Right cardiac atrium (tissue), 5 donors: ENCODE data around the gene ADAMTSL5. TPM values are rescaled to one million over a fixed set of nuclear protein-coding genes. Genes with fewer than 3 reads are reported as not detected.
A peak's percentile ranks its signal among the peaks of the same experiment; 100 is the strongest.

ENCODE experiments used
- ATAC-seq, 2 donors: fragments of 200-7000 bp; cut with Tn5 transposase; one replicate each; pipeline versions ENCODE4 v1.8.0 to v1.9.1; 2020; ENCODE audit warnings: moderate library complexity in 2 of 2, mild to moderate bottlenecking in 1 of 2
- DNase-seq, 3 donors: peaks; one replicate each; pipeline ENCODE4 v3.0.0-alpha.2; 2020
- H3K27ac ChIP-seq: one replicate; pipeline ENCODE4 v1.5.1; 2013; ENCODE audit warnings: mild to moderate bottlenecking, low read length, control low read depth, moderate library complexity
- H3K27me3 ChIP-seq: one replicate; pipeline ENCODE4 v1.6.1; 2013; ENCODE audit not compliant: control insufficient read depth, insufficient read depth
- H3K4me1 ChIP-seq: one replicate; pipeline ENCODE4 v1.6.1; 2013; ENCODE audit warnings: low read length; ENCODE audit not compliant: control insufficient read depth, insufficient read depth
- H3K4me3 ChIP-seq: one replicate; pipeline ENCODE4 v1.5.1; 2013; ENCODE audit warnings: low read length, control low read depth
- H3K9me3 ChIP-seq: one replicate; pipeline ENCODE4 v1.6.1; 2013; ENCODE audit warnings: low read length; ENCODE audit not compliant: control insufficient read depth
- WGBS: extraction: QIAGEN DNeasy Blood & Tissue Kit; methylation state at CpG from one replicate; pipeline ENCODE4 v1.1.7; 2013; 5-methylcytosine and 5-hydroxymethylcytosine counted together
- intact Hi-C, 4 donors: fragments of 100-400 bp; cut with DNase I; formaldehyde crosslinking; loops; one replicate each; pipeline versions ENCODE4 v1.11.0 to v1.14.0; 2022 to 2023
- polyA plus RNA-seq: library from polyadenylated mRNA; stranded (reverse); fragments of 200-250 nt; gene quantifications from one replicate; pipeline ENCODE4 v1.2.3, GENCODE V29; 2013
- total RNA-seq, 4 donors: library from RNA; stranded (reverse); fragmentation: NEBNext Ultra II Directional; extraction: Animal tissue kit (Norgen Biotek cat#: 25700); gene quantifications; one replicate each; pipeline ENCODE4 v1.2.1, GENCODE V29; 2021
- donor health status: healthy with polysubstance abuse.
- donor health status: DM: no; HTN: yes; CAD: no.
- donor health status: DM: no; HTN: no; CAD: no.
- donor health status: DM: no; HTN: yes; CAD: no; lungs with severe emphysema.
- donor health status: DM: yes; HTN: yes; CAD: no.

ADAMTSL5 gene
- total and polyA plus RNA-seq, 5 donors = 10.9 to 23.7 (median 19.1) TPM

DNA sequence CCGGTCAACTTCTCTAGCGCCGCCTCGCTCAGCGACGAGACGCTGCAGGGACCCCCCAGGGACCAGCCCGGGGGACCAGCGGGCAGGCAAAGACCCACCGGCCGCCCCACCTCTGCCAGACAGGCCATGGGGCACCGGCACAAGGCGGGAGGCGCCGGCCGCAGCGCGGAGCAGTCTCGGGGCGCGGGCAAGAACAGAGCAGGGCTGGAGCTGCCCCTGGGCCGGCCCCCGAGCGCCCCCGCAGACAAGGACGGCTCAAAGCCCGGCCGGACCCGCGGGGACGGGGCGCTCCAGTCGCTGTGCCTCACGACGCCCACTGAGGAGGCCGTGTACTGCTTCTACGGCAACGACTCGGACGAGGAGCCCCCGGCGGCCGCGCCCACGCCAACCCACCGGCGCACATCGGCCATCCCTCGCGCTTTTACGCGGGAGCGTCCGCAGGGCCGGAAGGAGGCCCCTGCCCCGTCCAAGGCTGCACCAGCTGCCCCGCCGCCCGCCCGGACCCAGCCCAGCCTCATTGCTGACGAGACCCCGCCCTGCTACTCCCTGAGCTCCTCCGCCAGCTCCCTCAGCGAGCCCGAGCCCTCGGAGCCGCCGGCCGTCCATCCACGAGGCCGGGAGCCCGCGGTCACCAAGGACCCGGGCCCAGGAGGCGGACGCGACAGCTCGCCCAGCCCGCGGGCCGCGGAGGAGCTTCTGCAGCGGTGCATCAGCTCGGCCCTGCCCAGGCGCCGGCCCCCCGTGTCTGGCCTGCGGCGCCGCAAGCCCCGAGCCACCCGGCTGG, 45.1 kb downstream of the ADAMTSL5 start:
- H3K4me3 ChIP-seq = peak overlapping the region; percentile 3
- peak; percentile 15 to 66 (median 46) for DNase-seq
- H3K4me1 ChIP-seq = peaks cover 10% of the 10 kb centered on the region
- WGBS = 5% methylated on average over 92 of the region's 92 CpGs
- ATAC-seq = no peak
- intact Hi-C loops = no loop called here
- no peaks in the 10 kb centered on the region for H3K9me3 ChIP-seq
- H3K27me3 ChIP-seq = no peaks in the 10 kb centered on the region
- no peak overlapping the region for H3K27ac ChIP-seq

- no peak for ATAC-seq
- WGBS = 12% methylated on average over 36 of the region's 36 CpGs
- peak overlapping the region; percentile 3 for H3K4me3 ChIP-seq
Measured at GRCh38 chr19:1467215-1467489, 45.7 kb downstream of the ADAMTSL5 start.

DNA sequence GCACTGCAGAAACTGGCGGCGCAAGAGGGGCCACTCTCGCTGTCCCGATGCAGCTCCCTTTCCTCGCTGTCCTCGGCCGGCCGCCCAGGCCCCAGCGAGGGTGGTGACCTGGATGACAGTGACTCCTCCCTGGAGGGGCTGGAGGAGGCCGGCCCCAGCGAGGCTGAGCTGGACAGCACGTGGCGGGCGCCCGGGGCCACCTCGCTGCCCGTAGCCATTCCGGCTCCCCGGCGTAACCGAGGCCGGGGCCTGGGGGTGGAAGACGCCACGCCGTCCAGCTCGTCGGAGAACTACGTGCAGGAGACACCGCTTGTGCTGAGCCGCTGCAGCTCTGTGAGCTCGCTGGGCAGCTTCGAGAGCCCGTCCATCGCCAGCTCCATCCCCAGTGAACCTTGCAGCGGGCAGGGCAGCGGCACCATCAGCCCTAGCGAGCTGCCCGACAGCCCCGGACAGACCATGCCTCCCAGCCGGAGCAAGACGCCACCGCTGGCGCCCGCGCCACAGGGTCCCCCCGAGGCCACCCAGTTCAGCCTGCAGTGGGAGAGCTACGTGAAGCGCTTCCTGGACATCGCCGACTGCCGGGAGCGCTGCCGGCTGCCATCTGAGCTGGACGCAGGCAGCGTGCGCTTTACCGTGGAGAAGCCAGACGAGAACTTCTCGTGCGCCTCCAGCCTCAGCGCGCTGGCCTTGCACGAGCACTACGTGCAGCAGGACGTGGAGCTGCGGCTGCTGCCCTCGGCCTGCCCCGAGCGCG, 46.2 kb downstream of the ADAMTSL5 start:
- Histone ChIP-seq H3K27ac (no peak overlapping the region), H3K4me3 (no peak overlapping the region), H3K27me3 (no peaks in the 10 kb centered on the region), H3K4me1 (peaks cover 10% of the 10 kb centered on the region), H3K9me3 (no peaks in the 10 kb centered on the region)
- ATAC-seq (no peak), DNase-seq (peak in 2 of 3 donors; percentile 47 to 55)
- 37% methylated on average over 70 of the region's 70 CpGs for WGBS
- intact Hi-C loops = no loop called here

More at GRCh38 chr19:1467215-1467489, 45.7 kb downstream of the ADAMTSL5 start:
- no peaks in the 10 kb centered on the region for H3K27me3 ChIP-seq
- H3K4me1 ChIP-seq = peaks cover 10% of the 10 kb centered on the region
- H3K27ac ChIP-seq = no peak overlapping the region
- DNase-seq = peak in 1 of 3 donors; percentile 40
- no peaks in the 10 kb centered on the region for H3K9me3 ChIP-seq
- intact Hi-C loops = no loop called here

DNA sequence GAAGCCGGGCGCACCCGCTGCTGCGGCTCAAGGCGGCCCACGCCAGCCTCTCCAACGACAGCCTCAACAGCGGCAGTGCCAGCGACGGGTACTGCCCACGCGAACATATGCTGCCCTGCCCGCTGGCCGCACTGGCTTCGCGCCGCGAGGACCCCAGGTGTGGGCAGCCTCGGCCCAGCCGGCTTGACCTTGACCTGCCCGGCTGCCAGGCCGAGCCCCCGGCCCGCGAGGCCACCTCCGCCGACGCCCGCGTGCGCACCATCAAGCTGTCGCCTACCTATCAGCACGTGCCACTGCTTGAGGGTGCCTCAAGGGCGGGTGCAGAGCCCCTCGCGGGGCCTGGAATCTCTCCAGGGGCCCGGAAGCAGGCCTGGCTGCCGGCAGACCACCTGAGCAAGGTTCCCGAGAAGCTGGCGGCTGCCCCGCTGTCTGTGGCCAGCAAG, 46.8 kb downstream of the ADAMTSL5 start:
- ATAC-seq (no peak), DNase-seq (peak in 1 of 3 donors; percentile 58)
- Histone ChIP-seq H3K27ac (no peak overlapping the region), H3K27me3 (no peaks in the 10 kb centered on the region), H3K4me3 (no peak overlapping the region), H3K4me1 (peaks cover 10% of the 10 kb centered on the region), H3K9me3 (no peaks in the 10 kb centered on the region)
- intact Hi-C loops = no loop called here
- WGBS = 58% methylated on average over 41 of the region's 41 CpGs

GRCh38 chr19:1465191-1466016, 47.4 kb downstream of the ADAMTSL5 start:
- peak; percentile 10 to 50 for ATAC-seq
- intact Hi-C loops = no loop called here

DNA sequence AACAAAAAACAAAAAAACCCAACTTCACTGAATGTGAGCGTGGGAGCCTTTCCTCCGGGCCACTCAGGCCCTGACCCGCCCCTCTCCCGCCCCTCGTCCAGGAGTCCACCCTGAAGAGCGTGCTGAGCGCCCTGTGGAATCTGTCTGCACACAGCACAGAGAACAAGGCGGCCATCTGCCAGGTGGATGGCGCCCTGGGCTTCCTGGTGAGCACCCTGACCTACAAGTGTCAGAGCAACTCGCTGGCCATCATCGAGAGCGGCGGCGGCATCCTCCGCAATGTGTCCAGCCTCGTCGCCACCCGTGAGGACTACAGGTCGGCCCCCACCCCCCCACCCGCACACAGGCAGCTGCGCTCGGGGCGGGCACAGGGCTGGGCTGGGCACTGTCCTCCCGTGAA, 51.0 kb downstream of the ADAMTSL5 start:
- H3K27ac ChIP-seq = no peak overlapping the region
- H3K9me3 ChIP-seq = no peaks in the 10 kb centered on the region
- WGBS = 93% methylated on average over 24 of the region's 24 CpGs
- H3K27me3 ChIP-seq = no peaks in the 10 kb centered on the region
- H3K4me3 ChIP-seq = no peak overlapping the region
- no peak for ATAC-seq
- intact Hi-C loops = no loop called here
- H3K4me1 ChIP-seq = peaks cover 4% of the 10 kb centered on the region
- DNase-seq = no peak

More at GRCh38 chr19:1465191-1466016, 47.4 kb downstream of the ADAMTSL5 start:
- peaks cover 10% of the 10 kb centered on the region for H3K4me1 ChIP-seq
- H3K27ac ChIP-seq = no peak overlapping the region
- H3K9me3 ChIP-seq = no peaks in the 10 kb centered on the region
- no peak overlapping the region for H3K4me3 ChIP-seq
- H3K27me3 ChIP-seq = no peaks in the 10 kb centered on the region
- WGBS = 46% methylated on average over 83 of the region's 83 CpGs
- DNase-seq = peak; percentile 12 to 74 (median 73)

- H3K4me3 ChIP-seq = no peak overlapping the region
- no peak overlapping the region for H3K27ac ChIP-seq
- peak in 2 of 3 donors; percentile 44 to 58 for DNase-seq
- intact Hi-C loops = no loop called here
- no peaks in the 10 kb centered on the region for H3K9me3 ChIP-seq
- WGBS = 95% methylated on average over 36 of the region's 36 CpGs
- H3K4me1 ChIP-seq = no peaks in the 10 kb centered on the region
- no peaks in the 10 kb centered on the region for H3K27me3 ChIP-seq
- ATAC-seq = peak in 1 of 2 donors; percentile 13
Measured at GRCh38 chr19:1460033-1460995, 52.5 kb downstream of the ADAMTSL5 start.

- 73% methylated on average over 9 of the region's 9 CpGs for WGBS
- Histone ChIP-seq H3K27ac (no peak overlapping the region), H3K27me3 (no peaks in the 10 kb centered on the region), H3K9me3 (no peaks in the 10 kb centered on the region), H3K4me1 (no peaks in the 10 kb centered on the region), H3K4me3 (no peak overlapping the region)
- intact Hi-C loops = no loop called here
- ATAC-seq (no peak), DNase-seq (no peak)
Measured at GRCh38 chr19:1459479-1459878, 53.3 kb downstream of the ADAMTSL5 start.

- H3K4me3 ChIP-seq = no peak overlapping the region
- intact Hi-C loops = no loop called here
- ATAC-seq (no peak), DNase-seq (peak in 2 of 3 donors; percentile 38 to 45)
- H3K9me3 ChIP-seq = no peaks in the 10 kb centered on the region
- H3K4me1 ChIP-seq = no peaks in the 10 kb centered on the region
- no peak overlapping the region for H3K27ac ChIP-seq
- H3K27me3 ChIP-seq = no peaks in the 10 kb centered on the region
- whole genome bisulfite sequencing = 78% methylated on average over 16 of the region's 16 CpGs
Measured at GRCh38 chr19:1457892-1458291, 54.9 kb downstream of the ADAMTSL5 start.
